Stimulated activated naive CD4-positive, alpha-beta T cell treated with Interleukin-2 at 50 U/mL for 16 hours (primary cell): ENCODE measurements around the gene MED1.

Source experiments
- DNase-seq: peaks from one replicate; lab custom pipeline; 2025; lab: John Stamatoyannopoulos, UW

The MED1 gene

GRCh38 chr17:39360537-39360936, 90.5 kb downstream of the MED1 start:
- no peak for DNase-seq

- no peak for DNase-seq
Measured at GRCh38 chr17:39359994-39360393, 91.1 kb downstream of the MED1 start.

- no peak for DNase-seq
Measured at GRCh38 chr17:39357986-39358385, 93.1 kb downstream of the MED1 start.

GRCh38 chr17:39357488-39357887, 93.6 kb downstream of the MED1 start:
- no peak for DNase-seq
